Stimulated activated memory B cell treated with anti-CD40 and anti-IgM and Interleukin-4, amounts not matched to agents 10 μg/mL and 1 μg/mL and 100 μg/mL, for 72 hours (primary cell): ENCODE measurements around the gene CHSY3.

Experiments used
- ATAC-seq: fragments of 150-1000 bp; cut with Tn5 transposase; 2 replicates; pipeline ENCODE4 v1.10.0; 2021
- H3K27ac Mint-ChIP-seq: one replicate; pipeline ENCODE4 v1.8.0; 2022; ENCODE audit warnings: mild to moderate bottlenecking, mixed read lengths
- H3K27me3 Mint-ChIP-seq: one replicate; pipeline ENCODE4 v1.8.0; 2022; ENCODE audit warnings: mixed read lengths
- H3K36me3 Mint-ChIP-seq: one replicate; pipeline ENCODE4 v1.8.0; 2022; ENCODE audit warnings: mixed read lengths
- H3K4me1 Mint-ChIP-seq: one replicate; pipeline ENCODE4 v1.8.0; 2022; ENCODE audit warnings: mixed read lengths
- H3K4me3 Mint-ChIP-seq: one replicate; pipeline ENCODE4 v1.8.0; 2022; ENCODE audit warnings: mild to moderate bottlenecking, moderate library complexity, mixed read lengths
- H3K9me3 Mint-ChIP-seq: one replicate; pipeline ENCODE4 v1.8.0; 2022; ENCODE audit warnings: mixed read lengths

The CHSY3 gene

GRCh38 chr5:129917224-129917623, 13.0 kb downstream of the CHSY3 start:
- Mint-ChIP-seq H3K27ac (no peak overlapping the region), H3K4me1 (no peaks in the 10 kb centered on the region), H3K36me3 (no peaks in the 10 kb centered on the region), H3K27me3 (peaks cover 12% of the 10 kb centered on the region), H3K4me3 (no peak overlapping the region), H3K9me3 (peaks cover 3% of the 10 kb centered on the region)
- no peak for ATAC-seq

GRCh38 chr5:129921204-129921603, 16.9 kb downstream of the CHSY3 start:
- ATAC-seq, result no peak
- H3K36me3 Mint-ChIP-seq, result no peaks in the 10 kb centered on the region
- no peaks in the 10 kb centered on the region for H3K4me1 Mint-ChIP-seq
- H3K27me3 Mint-ChIP-seq, result no peaks in the 10 kb centered on the region
- H3K9me3 Mint-ChIP-seq, result peaks cover 3% of the 10 kb centered on the region
- H3K27ac Mint-ChIP-seq, result no peak overlapping the region
- no peak overlapping the region for H3K4me3 Mint-ChIP-seq

GRCh38 chr5:129930221-129930620, 26.0 kb downstream of the CHSY3 start:
- Mint-ChIP-seq H3K4me1 (no peaks in the 10 kb centered on the region), H3K4me3 (no peak overlapping the region), H3K36me3 (no peaks in the 10 kb centered on the region), H3K27ac (no peak overlapping the region), H3K9me3 (no peaks in the 10 kb centered on the region), H3K27me3 (no peaks in the 10 kb centered on the region)
- ATAC-seq, result no peak

- Mint-ChIP-seq H3K36me3 (no peaks in the 10 kb centered on the region), H3K27me3 (no peaks in the 10 kb centered on the region), H3K4me1 (no peaks in the 10 kb centered on the region), H3K4me3 (no peak overlapping the region), H3K9me3 (peaks cover 13% of the 10 kb centered on the region), H3K27ac (no peak overlapping the region)
- ATAC-seq, result no peak
Measured at GRCh38 chr5:129935626-129936025, 31.4 kb downstream of the CHSY3 start.

- no peaks in the 10 kb centered on the region for H3K27me3 Mint-ChIP-seq
- no peak overlapping the region for H3K27ac Mint-ChIP-seq
- H3K4me3 Mint-ChIP-seq, result no peak overlapping the region
- no peaks in the 10 kb centered on the region for H3K36me3 Mint-ChIP-seq
- H3K4me1 Mint-ChIP-seq, result no peaks in the 10 kb centered on the region
- ATAC-seq, result no peak
- peaks cover 13% of the 10 kb centered on the region for H3K9me3 Mint-ChIP-seq
Measured at GRCh38 chr5:129938077-129938476, 33.8 kb downstream of the CHSY3 start.

- Mint-ChIP-seq H3K36me3 (no peaks in the 10 kb centered on the region), H3K27me3 (no peaks in the 10 kb centered on the region), H3K4me1 (no peaks in the 10 kb centered on the region), H3K27ac (no peak overlapping the region), H3K9me3 (peaks cover 2% of the 10 kb centered on the region), H3K4me3 (no peak overlapping the region)
- ATAC-seq, result no peak
Measured at GRCh38 chr5:129943936-129944335, 39.7 kb downstream of the CHSY3 start.

GRCh38 chr5:129945028-129945427, 40.8 kb downstream of the CHSY3 start:
- no peaks in the 10 kb centered on the region for H3K4me1 Mint-ChIP-seq
- peaks cover 2% of the 10 kb centered on the region for H3K9me3 Mint-ChIP-seq
- no peak overlapping the region for H3K27ac Mint-ChIP-seq

GRCh38 chr5:129945774-129946270, 41.6 kb downstream of the CHSY3 start:
- ATAC-seq, result no peak
- H3K27me3 Mint-ChIP-seq, result no peaks in the 10 kb centered on the region
- no peak overlapping the region for H3K27ac Mint-ChIP-seq
- H3K4me1 Mint-ChIP-seq, result no peaks in the 10 kb centered on the region
- H3K4me3 Mint-ChIP-seq, result no peak overlapping the region
- peaks cover 2% of the 10 kb centered on the region for H3K9me3 Mint-ChIP-seq
- H3K36me3 Mint-ChIP-seq, result no peaks in the 10 kb centered on the region

More at GRCh38 chr5:129945028-129945427, 40.8 kb downstream of the CHSY3 start:
- no peak overlapping the region for H3K4me3 Mint-ChIP-seq
- no peak for ATAC-seq
- H3K36me3 Mint-ChIP-seq, result no peaks in the 10 kb centered on the region
- no peaks in the 10 kb centered on the region for H3K27me3 Mint-ChIP-seq

- Mint-ChIP-seq H3K4me3 (no peak overlapping the region), H3K9me3 (peaks cover 9% of the 10 kb centered on the region), H3K36me3 (no peaks in the 10 kb centered on the region), H3K27ac (no peak overlapping the region), H3K4me1 (no peaks in the 10 kb centered on the region), H3K27me3 (no peaks in the 10 kb centered on the region)
- ATAC-seq, result no peak
Measured at GRCh38 chr5:129951039-129951438, 46.8 kb downstream of the CHSY3 start.

- Mint-ChIP-seq H3K4me3 (no peak overlapping the region), H3K36me3 (no peaks in the 10 kb centered on the region), H3K27me3 (no peaks in the 10 kb centered on the region), H3K27ac (no peak overlapping the region), H3K9me3 (peaks cover 8% of the 10 kb centered on the region), H3K4me1 (no peaks in the 10 kb centered on the region)
- no peak for ATAC-seq
Measured at GRCh38 chr5:129958581-129958980, 54.3 kb downstream of the CHSY3 start.

- ATAC-seq, result no peak
- H3K4me1 Mint-ChIP-seq, result no peaks in the 10 kb centered on the region
- no peaks in the 10 kb centered on the region for H3K27me3 Mint-ChIP-seq
- H3K27ac Mint-ChIP-seq, result no peak overlapping the region
- H3K4me3 Mint-ChIP-seq, result no peak overlapping the region
- no peaks in the 10 kb centered on the region for H3K36me3 Mint-ChIP-seq
- H3K9me3 Mint-ChIP-seq, result peaks cover 3% of the 10 kb centered on the region
Measured at GRCh38 chr5:129960831-129961230, 56.6 kb downstream of the CHSY3 start.

- no peaks in the 10 kb centered on the region for H3K4me1 Mint-ChIP-seq
- no peak overlapping the region for H3K4me3 Mint-ChIP-seq
- no peak for ATAC-seq
- H3K27me3 Mint-ChIP-seq, result no peaks in the 10 kb centered on the region
- no peaks in the 10 kb centered on the region for H3K9me3 Mint-ChIP-seq
- H3K36me3 Mint-ChIP-seq, result no peaks in the 10 kb centered on the region
- H3K27ac Mint-ChIP-seq, result no peak overlapping the region
Measured at GRCh38 chr5:129962506-129962905, 58.2 kb downstream of the CHSY3 start.

- Mint-ChIP-seq H3K4me1 (no peaks in the 10 kb centered on the region), H3K36me3 (no peaks in the 10 kb centered on the region), H3K27me3 (no peaks in the 10 kb centered on the region), H3K9me3 (no peaks in the 10 kb centered on the region), H3K4me3 (no peak overlapping the region), H3K27ac (no peak overlapping the region)
- no peak for ATAC-seq
Measured at GRCh38 chr5:129963359-129963758, 59.1 kb downstream of the CHSY3 start.

GRCh38 chr5:129966071-129966470, 61.8 kb downstream of the CHSY3 start:
- H3K27me3 Mint-ChIP-seq, result no peaks in the 10 kb centered on the region
- no peaks in the 10 kb centered on the region for H3K9me3 Mint-ChIP-seq
- H3K4me3 Mint-ChIP-seq, result no peak overlapping the region
- H3K4me1 Mint-ChIP-seq, result no peaks in the 10 kb centered on the region
- H3K27ac Mint-ChIP-seq, result no peak overlapping the region
- no peak for ATAC-seq
- H3K36me3 Mint-ChIP-seq, result no peaks in the 10 kb centered on the region

- no peak for ATAC-seq
- H3K4me1 Mint-ChIP-seq, result no peaks in the 10 kb centered on the region
- no peak overlapping the region for H3K4me3 Mint-ChIP-seq
- H3K27ac Mint-ChIP-seq, result no peak overlapping the region
- H3K9me3 Mint-ChIP-seq, result no peaks in the 10 kb centered on the region
- no peaks in the 10 kb centered on the region for H3K36me3 Mint-ChIP-seq
- no peaks in the 10 kb centered on the region for H3K27me3 Mint-ChIP-seq
Measured at GRCh38 chr5:129971714-129972113, 67.4 kb downstream of the CHSY3 start.

GRCh38 chr5:129972465-129973141, 68.3 kb downstream of the CHSY3 start:
- H3K4me1 Mint-ChIP-seq, result no peaks in the 10 kb centered on the region
- H3K4me3 Mint-ChIP-seq, result no peak overlapping the region
- no peak for ATAC-seq
- no peak overlapping the region for H3K27ac Mint-ChIP-seq
- H3K27me3 Mint-ChIP-seq, result no peaks in the 10 kb centered on the region
- H3K36me3 Mint-ChIP-seq, result no peaks in the 10 kb centered on the region
- H3K9me3 Mint-ChIP-seq, result no peaks in the 10 kb centered on the region
